GM13977 (cell line): Measurements from ENCODE around the gene ANO1.

Experiments used
- DNase-seq: peaks from one replicate; pipeline ENCODE4 v3.0.0; 2012; ENCODE audit warnings: low spot score
- CTCF ChIP-seq: IDR thresholded peaks from 2 replicates; pipeline ENCODE4 v1.5.1; 2012; ENCODE audit warnings: mild to moderate bottlenecking, control low read depth; ENCODE audit not compliant: insufficient read depth; ENCODE audit errors: extremely low read depth, missing control alignments
- in situ Hi-C: fragments of 300-500 bp; cut with MboI; formaldehyde crosslinking; loops from one replicate; pipeline ENCODE4 v1.12.0; 2022; ENCODE audit warnings: low sequenced_read_pairs, low pct_unique_long_range_greater_than_20kb, mixed read lengths, inconsistent platforms; ENCODE audit not compliant: unreplicated experiment

The ANO1 gene

DNA sequence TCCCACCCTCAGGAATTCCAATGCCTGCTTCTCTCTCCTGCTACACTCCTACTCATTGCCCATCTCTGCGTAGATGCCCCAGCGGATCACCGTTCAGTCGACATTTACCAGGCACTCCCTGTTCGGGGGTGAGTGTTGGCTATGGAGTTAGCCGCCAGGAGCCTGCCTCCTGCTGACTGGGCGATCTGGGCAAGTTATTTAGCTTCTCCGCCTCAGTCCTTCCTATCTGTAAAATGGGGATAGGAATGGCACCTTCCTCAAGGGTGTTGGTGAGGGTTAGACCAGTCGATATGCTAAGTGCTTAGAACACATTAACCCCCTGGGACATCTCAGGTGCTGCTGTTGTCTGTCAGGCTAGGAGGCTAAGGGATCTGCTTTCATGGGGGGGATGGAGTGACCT, 155.8 kb downstream of the ANO1 start:
- DNase-seq = no peak
- TF ChIP-seq CTCF = no peak
- in situ Hi-C loops = no loop called here
